Osteoblast (primary cell): ENCODE measurements around the gene CCDC71. TPM values are rescaled to one million over a fixed set of nuclear protein-coding genes. Genes with fewer than 3 reads are reported as not detected.

Experiments
- DNase-seq: peaks from one replicate; pipeline ENCODE4 v3.0.0; 2011; ENCODE audit warnings: low spot score, mixed read lengths; ENCODE audit not compliant: insufficient read length; ENCODE audit errors: missing footprints
- H2AFZ ChIP-seq: 2 replicates; pipeline ENCODE4 v1.6.0; 2011; ENCODE audit warnings: mild to moderate bottlenecking, low read length
- H3K27ac ChIP-seq: 2 replicates; pipeline ENCODE4 v1.5.1; 2011; ENCODE audit warnings: mild to moderate bottlenecking, low read depth, low read length, moderate library complexity
- H3K27me3 ChIP-seq: 2 replicates; pipeline ENCODE4 v1.6.0; 2012; ENCODE audit warnings: mild to moderate bottlenecking, control low read depth, inconsistent platforms, low read length, moderate library complexity; ENCODE audit not compliant: insufficient read depth
- H3K36me3 ChIP-seq: 2 replicates; pipeline ENCODE4 v1.5.1; 2011; ENCODE audit warnings: mild to moderate bottlenecking, low read length, control low read depth, moderate library complexity; ENCODE audit not compliant: insufficient read depth
- H3K4me1 ChIP-seq: 2 replicates; pipeline ENCODE4 v1.5.1; 2011; ENCODE audit warnings: mild to moderate bottlenecking, low read length, control low read depth, moderate library complexity; ENCODE audit not compliant: insufficient read depth
- H3K4me2 ChIP-seq: 2 replicates; pipeline ENCODE4 v1.6.0; 2011; ENCODE audit warnings: mild to moderate bottlenecking, low read length; ENCODE audit not compliant: insufficient read depth
- H3K4me3 ChIP-seq: fragments of 200-600 bp; sonication (generic); 3 replicates; pipeline ENCODE4 v1.5.1; 2012; ENCODE audit warnings: mild to moderate bottlenecking, low read length, inconsistent platforms; ENCODE audit not compliant: insufficient read depth
- H3K79me2 ChIP-seq: 2 replicates; pipeline ENCODE4 v1.6.0; 2012; ENCODE audit warnings: mild to moderate bottlenecking, low read length, control low read depth, inconsistent platforms; ENCODE audit not compliant: insufficient read depth
- H3K9me3 ChIP-seq: 2 replicates; pipeline ENCODE4 v1.5.1; 2011; ENCODE audit warnings: low read depth, low read length, control low read depth
- H4K20me1 ChIP-seq: 2 replicates; pipeline ENCODE4 v1.6.0; 2012; ENCODE audit warnings: mild to moderate bottlenecking, low read length, control low read depth; ENCODE audit not compliant: insufficient read depth
- CTCF ChIP-seq: IDR thresholded peaks from 2 replicates; pipeline ENCODE4 v1.5.1; 2011; ENCODE audit warnings: mild to moderate bottlenecking, low read depth, low read length, moderate library complexity; ENCODE audit errors: extremely low read depth
- total RNA-seq: library from RNA; depleted of rRNA; stranded (reverse); fragments of >200 nt; gene quantifications from 2 replicates; pipeline ENCODE4 v1.2.3, GENCODE V29; 2012

The CCDC71 gene
- total RNA-seq, 1 donor: 22.8 TPM

GRCh38 chr3:49157289-49157688, 8.8 kb downstream of the CCDC71 start:
- TF ChIP-seq CTCF: no peak
- Histone ChIP-seq H3K4me2 (no peak overlapping the region), H3K4me3 (no peak overlapping the region)

GRCh38 chr3:49153349-49153912, 12.7 kb downstream of the CCDC71 start:
- Histone ChIP-seq H3K4me2 (no peak overlapping the region), H3K79me2 (no peaks in the 10 kb centered on the region), H3K36me3 (no peaks in the 10 kb centered on the region), H3K4me1 (no peaks in the 10 kb centered on the region), H3K9me3 (no peaks in the 10 kb centered on the region), H2AFZ (no peak overlapping the region), H3K27ac (no peak overlapping the region), H4K20me1 (no peaks in the 10 kb centered on the region), H3K4me3 (no peak overlapping the region), H3K27me3 (no peaks in the 10 kb centered on the region)
- TF ChIP-seq CTCF: no peak
- DNase-seq: peak; percentile 44

More at GRCh38 chr3:49157289-49157688, 8.8 kb downstream of the CCDC71 start:
- DNase-seq: peak; percentile 18
- Histone ChIP-seq H3K4me1 (no peaks in the 10 kb centered on the region), H2AFZ (no peak overlapping the region), H3K36me3 (no peaks in the 10 kb centered on the region), H3K27ac (no peak overlapping the region), H3K27me3 (no peaks in the 10 kb centered on the region), H4K20me1 (peaks cover 6% of the 10 kb centered on the region), H3K9me3 (no peaks in the 10 kb centered on the region), H3K79me2 (no peaks in the 10 kb centered on the region)

- H3K36me3 ChIP-seq: no peaks in the 10 kb centered on the region
- no peak overlapping the region for H3K4me3 ChIP-seq
- no peak for TF ChIP-seq CTCF
- no peaks in the 10 kb centered on the region for H4K20me1 ChIP-seq
- no peak overlapping the region for H3K27ac ChIP-seq
- H3K9me3 ChIP-seq: no peaks in the 10 kb centered on the region
- no peak overlapping the region for H2AFZ ChIP-seq
- H3K27me3 ChIP-seq: no peaks in the 10 kb centered on the region
- no peak overlapping the region for H3K4me2 ChIP-seq
- peak; percentile 31 for DNase-seq
- no peaks in the 10 kb centered on the region for H3K4me1 ChIP-seq
- no peaks in the 10 kb centered on the region for H3K79me2 ChIP-seq
These were observed 14.5 kb downstream of the CCDC71 start for GRCh38 chr3:49151610-49152009.

DNA sequence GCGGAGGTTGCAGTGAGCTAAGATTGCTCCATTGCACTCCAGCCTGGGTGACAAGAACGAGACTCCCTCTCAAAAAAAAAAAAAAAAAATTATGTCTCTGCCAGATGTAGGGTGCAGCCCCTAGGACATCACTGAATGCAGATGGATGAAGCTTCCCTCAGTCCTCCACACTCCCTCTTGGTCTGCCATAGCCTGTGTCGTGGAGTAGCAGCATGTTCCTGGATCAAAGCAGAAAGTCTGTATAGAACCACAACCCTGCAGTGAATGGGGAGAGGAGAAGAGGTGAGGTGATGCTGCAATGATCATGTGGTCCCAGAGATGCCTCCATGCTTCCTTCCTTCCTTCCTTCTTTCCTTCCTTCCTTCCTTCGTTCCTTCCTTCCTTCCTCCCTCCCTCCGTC, 18.0 kb downstream of the CCDC71 start:
- no peak overlapping the region for H2AFZ ChIP-seq
- H3K27me3 ChIP-seq: no peaks in the 10 kb centered on the region
- no peaks in the 10 kb centered on the region for H3K4me1 ChIP-seq
- H3K36me3 ChIP-seq: no peaks in the 10 kb centered on the region
- no peaks in the 10 kb centered on the region for H3K79me2 ChIP-seq
- no peak overlapping the region for H3K4me3 ChIP-seq
- TF ChIP-seq CTCF: no peak
- peak; percentile 68 for DNase-seq
- H3K27ac ChIP-seq: no peak overlapping the region
- no peak overlapping the region for H3K4me2 ChIP-seq
- H3K9me3 ChIP-seq: no peaks in the 10 kb centered on the region
- H4K20me1 ChIP-seq: no peaks in the 10 kb centered on the region
